Measurements from ENCODE around the gene SMIM30.
A peak's percentile ranks its signal among the peaks of the same experiment; 100 is the strongest.
"Not testable (repeated sequence)": the region's sequence is repeated elsewhere in the genome, so short reads cannot be mapped to it uniquely, and the experiment has no call there.

Gene SMIM30

GRCh38 chr7:113118074-113118959 lies at the start of gene SMIM30:
Gene SMIM30, minus strand, starts transcription at chr7:113118554. Its CDS starts 976 bp downstream, at chr7:113117578.
- H3K4me3 ChIP-seq (ENCODE audit: low read length): peak within 1 kb of the TSS; percentile 68
- no peaks in the 10 kb centered on the region for H3K36me3 ChIP-seq (ENCODE audit: control insufficient read depth, insufficient read depth, low read length)
- H3K9ac ChIP-seq (ENCODE audit: low read length): peak within 1 kb of the TSS; percentile 73
- no peaks in the 10 kb centered on the region for H3K9me3 ChIP-seq (ENCODE audit: control insufficient read depth, low read length)
- peaks cover 14% of the 10 kb centered on the region for H3K4me1 ChIP-seq (ENCODE audit: control insufficient read depth, insufficient read depth, low read length)
- H3K27me3 ChIP-seq (ENCODE audit: control insufficient read depth, insufficient read depth, low read length): no peaks in the 10 kb centered on the region

GRCh38 chr7:113166176-113166575 lies 47.8 kb upstream of the SMIM30 start:
- H3K4me3 ChIP-seq (ENCODE audit: low read length); H3K9me3 ChIP-seq (ENCODE audit: control insufficient read depth, low read length); H3K4me1 ChIP-seq (ENCODE audit: control insufficient read depth, insufficient read depth, low read length); H3K9ac ChIP-seq (ENCODE audit: low read length); H3K36me3 ChIP-seq (ENCODE audit: control insufficient read depth, insufficient read depth, low read length); H3K27me3 ChIP-seq (ENCODE audit: control insufficient read depth, insufficient read depth, low read length): not testable (repeated sequence)

- Histone ChIP-seq H3K9ac (ENCODE audit: low read length) (no peak overlapping the region), H3K36me3 (ENCODE audit: control insufficient read depth, insufficient read depth, low read length) (no peaks in the 10 kb centered on the region)
Observed at GRCh38 chr7:113161050-113161449, 42.7 kb upstream of the SMIM30 start.

GRCh38 chr7:113159746-113160339 lies 41.5 kb upstream of the SMIM30 start:
- Histone ChIP-seq H3K4me3 (ENCODE audit: low read length) (no peak overlapping the region), H3K36me3 (ENCODE audit: control insufficient read depth, insufficient read depth, low read length) (no peaks in the 10 kb centered on the region), H3K27me3 (ENCODE audit: control insufficient read depth, insufficient read depth, low read length) (no peaks in the 10 kb centered on the region), H3K4me1 (ENCODE audit: control insufficient read depth, insufficient read depth, low read length) (no peaks in the 10 kb centered on the region), H3K9me3 (ENCODE audit: control insufficient read depth, low read length) (no peaks in the 10 kb centered on the region), H3K9ac (ENCODE audit: low read length) (no peak overlapping the region)

More at GRCh38 chr7:113161050-113161449, 42.7 kb upstream of the SMIM30 start:
- no peak overlapping the region for H3K4me3 ChIP-seq (ENCODE audit: low read length)
- no peaks in the 10 kb centered on the region for H3K9me3 ChIP-seq (ENCODE audit: control insufficient read depth, low read length)
- H3K4me1 ChIP-seq (ENCODE audit: control insufficient read depth, insufficient read depth, low read length): no peaks in the 10 kb centered on the region
- no peaks in the 10 kb centered on the region for H3K27me3 ChIP-seq (ENCODE audit: control insufficient read depth, insufficient read depth, low read length)

- Histone ChIP-seq H3K4me1 (ENCODE audit: control insufficient read depth, insufficient read depth, low read length) (no peaks in the 10 kb centered on the region), H3K27me3 (ENCODE audit: control insufficient read depth, insufficient read depth, low read length) (no peaks in the 10 kb centered on the region), H3K9ac (ENCODE audit: low read length) (no peak overlapping the region), H3K36me3 (ENCODE audit: control insufficient read depth, insufficient read depth, low read length) (no peaks in the 10 kb centered on the region), H3K4me3 (ENCODE audit: low read length) (no peak overlapping the region), H3K9me3 (ENCODE audit: control insufficient read depth, low read length) (no peaks in the 10 kb centered on the region)
Observed at GRCh38 chr7:113158756-113159155, 40.4 kb upstream of the SMIM30 start.

- Histone ChIP-seq H3K9ac (ENCODE audit: low read length) (no peak overlapping the region), H3K27me3 (ENCODE audit: control insufficient read depth, insufficient read depth, low read length) (no peaks in the 10 kb centered on the region), H3K36me3 (ENCODE audit: control insufficient read depth, insufficient read depth, low read length) (no peaks in the 10 kb centered on the region), H3K4me1 (ENCODE audit: control insufficient read depth, insufficient read depth, low read length) (no peaks in the 10 kb centered on the region), H3K9me3 (ENCODE audit: control insufficient read depth, low read length) (no peaks in the 10 kb centered on the region), H3K4me3 (ENCODE audit: low read length) (no peak overlapping the region)
Observed at GRCh38 chr7:113154117-113154516, 35.8 kb upstream of the SMIM30 start.

- no peaks in the 10 kb centered on the region for H3K27me3 ChIP-seq (ENCODE audit: control insufficient read depth, insufficient read depth, low read length)
- no peaks in the 10 kb centered on the region for H3K9me3 ChIP-seq (ENCODE audit: control insufficient read depth, low read length)
- peaks cover 3% of the 10 kb centered on the region for H3K4me1 ChIP-seq (ENCODE audit: control insufficient read depth, insufficient read depth, low read length)
- no peaks in the 10 kb centered on the region for H3K36me3 ChIP-seq (ENCODE audit: control insufficient read depth, insufficient read depth, low read length)
- H3K9ac ChIP-seq (ENCODE audit: low read length): no peak overlapping the region
- H3K4me3 ChIP-seq (ENCODE audit: low read length): no peak overlapping the region
Observed at GRCh38 chr7:113144817-113145216, 26.5 kb upstream of the SMIM30 start.

GRCh38 chr7:113143486-113144257 lies 25.3 kb upstream of the SMIM30 start:
- no peaks in the 10 kb centered on the region for H3K9me3 ChIP-seq (ENCODE audit: control insufficient read depth, low read length)
- no peak overlapping the region for H3K9ac ChIP-seq (ENCODE audit: low read length)
- H3K36me3 ChIP-seq (ENCODE audit: control insufficient read depth, insufficient read depth, low read length): no peaks in the 10 kb centered on the region
- no peak overlapping the region for H3K4me3 ChIP-seq (ENCODE audit: low read length)
- H3K4me1 ChIP-seq (ENCODE audit: control insufficient read depth, insufficient read depth, low read length): peaks cover 3% of the 10 kb centered on the region
- no peaks in the 10 kb centered on the region for H3K27me3 ChIP-seq (ENCODE audit: control insufficient read depth, insufficient read depth, low read length)

GRCh38 chr7:113142385-113143119 lies 24.2 kb upstream of the SMIM30 start:
- Histone ChIP-seq H3K4me3 (ENCODE audit: low read length) (no peak overlapping the region), H3K4me1 (ENCODE audit: control insufficient read depth, insufficient read depth, low read length) (peaks cover 3% of the 10 kb centered on the region), H3K36me3 (ENCODE audit: control insufficient read depth, insufficient read depth, low read length) (no peaks in the 10 kb centered on the region), H3K9me3 (ENCODE audit: control insufficient read depth, low read length) (no peaks in the 10 kb centered on the region), H3K27me3 (ENCODE audit: control insufficient read depth, insufficient read depth, low read length) (no peaks in the 10 kb centered on the region), H3K9ac (ENCODE audit: low read length) (no peak overlapping the region)

- Histone ChIP-seq H3K4me1 (ENCODE audit: control insufficient read depth, insufficient read depth, low read length) (peaks cover 3% of the 10 kb centered on the region), H3K9me3 (ENCODE audit: control insufficient read depth, low read length) (no peaks in the 10 kb centered on the region), H3K4me3 (ENCODE audit: low read length) (no peak overlapping the region), H3K9ac (ENCODE audit: low read length) (no peak overlapping the region), H3K27me3 (ENCODE audit: control insufficient read depth, insufficient read depth, low read length) (no peaks in the 10 kb centered on the region), H3K36me3 (ENCODE audit: control insufficient read depth, insufficient read depth, low read length) (no peaks in the 10 kb centered on the region)
Observed at GRCh38 chr7:113141803-113142202, 23.4 kb upstream of the SMIM30 start.

- Histone ChIP-seq H3K4me1 (ENCODE audit: control insufficient read depth, insufficient read depth, low read length) (peaks cover 4% of the 10 kb centered on the region), H3K9ac (ENCODE audit: low read length) (no peak overlapping the region), H3K36me3 (ENCODE audit: control insufficient read depth, insufficient read depth, low read length) (no peaks in the 10 kb centered on the region), H3K4me3 (ENCODE audit: low read length) (no peak overlapping the region), H3K9me3 (ENCODE audit: control insufficient read depth, low read length) (no peaks in the 10 kb centered on the region), H3K27me3 (ENCODE audit: control insufficient read depth, insufficient read depth, low read length) (no peaks in the 10 kb centered on the region)
Observed at GRCh38 chr7:113140956-113141355, 22.6 kb upstream of the SMIM30 start.
